Measurements from ENCODE around the gene LAMA5.
"Not testable (repeated sequence)": the region's sequence is repeated elsewhere in the genome, so short reads cannot be mapped to it uniquely, and the experiment has no call there.

The LAMA5 gene

GRCh38 chr20:62374331-62375152 lies 7.4 kb upstream of the LAMA5 start:
- TF ChIP-seq POLR2A (IDR thresholded peaks at IDR 0.05; ENCODE audit: low read depth, low read length) = no peak
- no peak for FAIRE-seq
- no peak for DNase-seq (ENCODE audit: insufficient read length, low spot score)

GRCh38 chr20:62373631-62374179 lies 6.6 kb upstream of the LAMA5 start:
- not testable (repeated sequence) for DNase-seq (ENCODE audit: insufficient read length, low spot score); FAIRE-seq

GRCh38 chr20:62372042-62372993 lies 5.2 kb upstream of the LAMA5 start:
- TF ChIP-seq POLR2A (IDR thresholded peaks at IDR 0.05; ENCODE audit: low read depth, low read length) = no peak
- DNase-seq (ENCODE audit: insufficient read length, low spot score) (no peak), FAIRE-seq (no peak)

- DNase-seq (ENCODE audit: insufficient read length, low spot score) = no peak
- TF ChIP-seq POLR2A (IDR thresholded peaks at IDR 0.05; ENCODE audit: low read depth, low read length) = no peak
- no peak for FAIRE-seq
Measured at GRCh38 chr20:62371588-62372041, 4.5 kb upstream of the LAMA5 start.

- FAIRE-seq = no peak
Measured at GRCh38 chr20:62370807-62371587, 3.9 kb upstream of the LAMA5 start.

GRCh38 chr20:62370115-62370806 lies 3.1 kb upstream of the LAMA5 start:
- FAIRE-seq (peak; percentile 61), DNase-seq (ENCODE audit: insufficient read length, low spot score) (peak; percentile 94)
- no peak for TF ChIP-seq POLR2A (IDR thresholded peaks at IDR 0.05; ENCODE audit: low read depth, low read length)

More at GRCh38 chr20:62370807-62371587, 3.9 kb upstream of the LAMA5 start:
- DNase-seq (ENCODE audit: insufficient read length, low spot score) = no peak
- no peak for TF ChIP-seq POLR2A (IDR thresholded peaks at IDR 0.05; ENCODE audit: low read depth, low read length)

GRCh38 chr20:62369815-62370114 lies 2.7 kb upstream of the LAMA5 start:
- DNase-seq (ENCODE audit: insufficient read length, low spot score) = no peak
- TF ChIP-seq POLR2A (IDR thresholded peaks at IDR 0.05; ENCODE audit: low read depth, low read length) = no peak
- FAIRE-seq = no peak

GRCh38 chr20:62368976-62369814 lies 2.1 kb upstream of the LAMA5 start:
- 0 out of 2 replicates have a peak, but pooled peaks have one; percentile 1 for TF ChIP-seq POLR2A (IDR thresholded peaks at IDR 0.05; ENCODE audit: low read depth, low read length)
- DNase-seq (ENCODE audit: insufficient read length, low spot score) (peak; percentile 96), FAIRE-seq (no peak)

GRCh38 chr20:62368392-62368975 lies 1.4 kb upstream of the LAMA5 start:
- TF ChIP-seq POLR2A (IDR thresholded peaks at IDR 0.05; ENCODE audit: low read depth, low read length) = no peak

GRCh38 chr20:62367633-62368391 lies 700 bp upstream of the LAMA5 start:
- no peak for FAIRE-seq
- no peak for DNase-seq (ENCODE audit: insufficient read length, low spot score)
- no peak for TF ChIP-seq POLR2A (IDR thresholded peaks at IDR 0.05; ENCODE audit: low read depth, low read length)

More at GRCh38 chr20:62368392-62368975, 1.4 kb upstream of the LAMA5 start:
- DNase-seq (ENCODE audit: insufficient read length, low spot score) = no peak
- FAIRE-seq = no peak
